Measurements from ENCODE around the gene MRPL51.
A peak's percentile ranks its signal among the peaks of the same experiment; 100 is the strongest.
"Not testable (repeated sequence)": the region's sequence is repeated elsewhere in the genome, so short reads cannot be mapped to it uniquely, and the experiment has no call there.

Gene MRPL51

GRCh38 chr12:6494968-6495367 lies 1.9 kb upstream of the MRPL51 start:
- no peak overlapping the region for H3K23ac ChIP-seq (ENCODE audit: low read length)
- no peak overlapping the region for H3K18ac ChIP-seq (ENCODE audit: low read length)
- H2AFZ ChIP-seq (ENCODE audit: insufficient read depth, low read length, poor library complexity) = no peak overlapping the region
- no peak overlapping the region for H2BK120ac ChIP-seq (ENCODE audit: insufficient read depth, low read length, poor library complexity)
- no peak overlapping the region for H3K27ac ChIP-seq (ENCODE audit: low read depth, low read length)
- peaks cover 2% of the 10 kb centered on the region for H3K9me3 ChIP-seq (ENCODE audit: insufficient read depth, low read depth, low read length)
- peaks cover 0 to 6% of the 10 kb centered on the region in 2 experiments for H3K4me1 ChIP-seq (ENCODE audit: control insufficient read depth in 1 of 2, insufficient read depth in 2 of 2, low read length in 2 of 2)
- H4K12ac ChIP-seq (ENCODE audit: low read depth, low read length) = no peak overlapping the region
- H3K79me2 ChIP-seq (ENCODE audit: control insufficient read depth, insufficient read depth, low read length, poor library complexity) = peaks cover 5% of the 10 kb centered on the region
- no peak for DNase-seq
- no peak overlapping the region for H2BK12ac ChIP-seq (ENCODE audit: low read length)
- H3K9ac ChIP-seq (ENCODE audit: low read length) = no peak overlapping the region
- H3K27me3 ChIP-seq (ENCODE audit: insufficient read depth, low read length) = no peaks in the 10 kb centered on the region
- no peak overlapping the region for H4K8ac ChIP-seq (ENCODE audit: low read depth, low read length)
- no peak overlapping the region for H4K91ac ChIP-seq (ENCODE audit: low read depth, low read length)
- H2AK5ac ChIP-seq (ENCODE audit: low read length) = no peak overlapping the region
- no peak overlapping the region for H3K14ac ChIP-seq (ENCODE audit: low read length)
- WGBS (ENCODE audit: extremely low coverage, insufficient coverage, insufficient read length) = no CpG with 5 or more reads among the region's 1 CpG
- H3K4me3 ChIP-seq (ENCODE audit: low read depth, low read length) = no peak overlapping the region
- no peak overlapping the region for H3K4ac ChIP-seq (ENCODE audit: low read depth, low read length)
- H3K36me3 ChIP-seq (ENCODE audit: control insufficient read depth in 1 of 2, insufficient read depth in 2 of 2, low read length in 2 of 2) = peaks cover 17 to 23% of the 10 kb centered on the region in 2 experiments
- H3K79me1 ChIP-seq (ENCODE audit: low read length) = peaks cover 8% of the 10 kb centered on the region
- no peak overlapping the region for H2BK5ac ChIP-seq (ENCODE audit: low read depth, low read length, poor library complexity)
- H3K4me2 ChIP-seq (ENCODE audit: low read length) = peak overlapping the region; percentile 85

- WGBS (ENCODE audit: extremely low coverage, insufficient coverage, insufficient read length) = no CpG with 5 or more reads among the region's 14 CpGs
- Histone ChIP-seq H3K36me3 (ENCODE audit: control insufficient read depth in 1 of 2, insufficient read depth in 2 of 2, low read length in 2 of 2) (peaks cover 11 to 17% of the 10 kb centered on the region in 2 experiments), H2BK5ac (ENCODE audit: low read depth, low read length, poor library complexity) (no peak overlapping the region)
These were observed 1.2 kb upstream of the MRPL51 start for GRCh38 chr12:6494258-6494743.

GRCh38 chr12:6493497-6494257 lies 615 bp upstream of the MRPL51 start, which contains the start of gene NCAPD2:
TSS of gene NCAPD2 (plus strand) at chr12:6494102. CDS start at chr12:6495099, 997 bp downstream.
- no peak within 1 kb of the TSS for H3K23ac ChIP-seq (ENCODE audit: low read length)
- peak within 1 kb of the TSS; percentile 86 for H4K91ac ChIP-seq (ENCODE audit: low read depth, low read length)
- peak within 1 kb of the TSS; percentile 92 for H3K9ac ChIP-seq (ENCODE audit: low read length)
- H2BK5ac ChIP-seq (ENCODE audit: low read depth, low read length, poor library complexity) = peak within 1 kb of the TSS; percentile 85
- H3K36me3 ChIP-seq (ENCODE audit: control insufficient read depth in 1 of 2, insufficient read depth in 2 of 2, low read length in 2 of 2) = peaks cover 5 to 11% of the 10 kb centered on the region in 2 experiments
- peak within 1 kb of the TSS; percentile 90 for H4K12ac ChIP-seq (ENCODE audit: low read depth, low read length)
- peak within 1 kb of the TSS; percentile 85 for H3K4me2 ChIP-seq (ENCODE audit: low read length)
- peak within 1 kb of the TSS; percentile 8 for H2BK12ac ChIP-seq (ENCODE audit: low read length)
- DNase-seq = peak; percentile 94 to 98
- H2AK5ac ChIP-seq (ENCODE audit: low read length) = peak within 1 kb of the TSS; percentile 89
- H3K14ac ChIP-seq (ENCODE audit: low read length) = peak within 1 kb of the TSS; percentile 93
- H3K4me3 ChIP-seq (ENCODE audit: low read depth, low read length) = peak within 1 kb of the TSS; percentile 85
- peak within 1 kb of the TSS; percentile 73 for H3K4ac ChIP-seq (ENCODE audit: low read depth, low read length)
- peaks cover 0 to 6% of the 10 kb centered on the region in 2 experiments for H3K4me1 ChIP-seq (ENCODE audit: control insufficient read depth in 1 of 2, insufficient read depth in 2 of 2, low read length in 2 of 2)
- peak within 1 kb of the TSS; percentile 85 for H4K8ac ChIP-seq (ENCODE audit: low read depth, low read length)
- H3K79me2 ChIP-seq (ENCODE audit: control insufficient read depth, insufficient read depth, low read length, poor library complexity) = peaks cover 5% of the 10 kb centered on the region
- peak within 1 kb of the TSS; percentile 95 for H3K27ac ChIP-seq (ENCODE audit: low read depth, low read length)
- peaks cover 8% of the 10 kb centered on the region for H3K79me1 ChIP-seq (ENCODE audit: low read length)
- H3K27me3 ChIP-seq (ENCODE audit: insufficient read depth, low read length) = no peaks in the 10 kb centered on the region
- peak within 1 kb of the TSS; percentile 89 for H2AFZ ChIP-seq (ENCODE audit: insufficient read depth, low read length, poor library complexity)
- H3K9me3 ChIP-seq (ENCODE audit: insufficient read depth, low read depth, low read length) = peaks cover 2% of the 10 kb centered on the region
- WGBS (ENCODE audit: extremely low coverage, insufficient coverage, insufficient read length) = no CpG with 5 or more reads among the region's 49 CpGs
- peak within 1 kb of the TSS; percentile 52 for H2BK120ac ChIP-seq (ENCODE audit: insufficient read depth, low read length, poor library complexity)
- H3K18ac ChIP-seq (ENCODE audit: low read length) = peak within 1 kb of the TSS; percentile 87

More at GRCh38 chr12:6494258-6494743, 1.2 kb upstream of the MRPL51 start:
- Histone ChIP-seq H3K4me3 (ENCODE audit: low read depth, low read length) (peak overlapping the region; percentile 79), H3K14ac (ENCODE audit: low read length) (no peak overlapping the region), H3K27ac (ENCODE audit: low read depth, low read length) (peak overlapping the region; percentile 77), H4K91ac (ENCODE audit: low read depth, low read length) (no peak overlapping the region), H3K4ac (ENCODE audit: low read depth, low read length) (no peak overlapping the region), H3K9me3 (ENCODE audit: insufficient read depth, low read depth, low read length) (peaks cover 2% of the 10 kb centered on the region), H3K18ac (ENCODE audit: low read length) (no peak overlapping the region), H4K8ac (ENCODE audit: low read depth, low read length) (no peak overlapping the region), H3K79me2 (ENCODE audit: control insufficient read depth, insufficient read depth, low read length, poor library complexity) (peaks cover 5% of the 10 kb centered on the region), H3K23ac (ENCODE audit: low read length) (no peak overlapping the region), H2AFZ (ENCODE audit: insufficient read depth, low read length, poor library complexity) (peak overlapping the region; percentile 89), H2BK12ac (ENCODE audit: low read length) (no peak overlapping the region), H3K4me2 (ENCODE audit: low read length) (peak overlapping the region; percentile 85), H4K12ac (ENCODE audit: low read depth, low read length) (no peak overlapping the region), H3K9ac (ENCODE audit: low read length) (peak overlapping the region; percentile 81), H2BK120ac (ENCODE audit: insufficient read depth, low read length, poor library complexity) (no peak overlapping the region), H2AK5ac (ENCODE audit: low read length) (no peak overlapping the region), H3K79me1 (ENCODE audit: low read length) (peaks cover 8% of the 10 kb centered on the region), H3K27me3 (ENCODE audit: insufficient read depth, low read length) (no peaks in the 10 kb centered on the region), H3K4me1 (ENCODE audit: control insufficient read depth in 1 of 2, insufficient read depth in 2 of 2, low read length in 2 of 2) (peaks cover 0 to 6% of the 10 kb centered on the region in 2 experiments)
- DNase-seq = no peak

- H3K18ac ChIP-seq (ENCODE audit: low read length); H3K9me3 ChIP-seq (ENCODE audit: insufficient read depth, low read depth, low read length); H3K23ac ChIP-seq (ENCODE audit: low read length); H3K36me3 ChIP-seq (ENCODE audit: control insufficient read depth in 1 of 2, insufficient read depth in 2 of 2, low read length in 2 of 2); H2BK12ac ChIP-seq (ENCODE audit: low read length); H4K8ac ChIP-seq (ENCODE audit: low read depth, low read length); H2BK5ac ChIP-seq (ENCODE audit: low read depth, low read length, poor library complexity); H4K91ac ChIP-seq (ENCODE audit: low read depth, low read length); H2BK120ac ChIP-seq (ENCODE audit: insufficient read depth, low read length, poor library complexity); H3K79me1 ChIP-seq (ENCODE audit: low read length); H3K9ac ChIP-seq (ENCODE audit: low read length); H3K14ac ChIP-seq (ENCODE audit: low read length); H4K12ac ChIP-seq (ENCODE audit: low read depth, low read length); DNase-seq; H3K27me3 ChIP-seq (ENCODE audit: insufficient read depth, low read length); H3K4ac ChIP-seq (ENCODE audit: low read depth, low read length); H2AK5ac ChIP-seq (ENCODE audit: low read length); H3K4me1 ChIP-seq (ENCODE audit: control insufficient read depth in 1 of 2, insufficient read depth in 2 of 2, low read length in 2 of 2); H2AFZ ChIP-seq (ENCODE audit: insufficient read depth, low read length, poor library complexity); H3K4me3 ChIP-seq (ENCODE audit: low read depth, low read length); H3K4me2 ChIP-seq (ENCODE audit: low read length); H3K79me2 ChIP-seq (ENCODE audit: control insufficient read depth, insufficient read depth, low read length, poor library complexity); H3K27ac ChIP-seq (ENCODE audit: low read depth, low read length): not testable (repeated sequence)
- WGBS (ENCODE audit: extremely low coverage, insufficient coverage, insufficient read length) = no CpG with 5 or more reads among the region's 1 CpG
These were observed 2.4 kb downstream of the MRPL51 start for GRCh38 chr12:6490673-6491072.
